ENCODE data around the gene YPEL5. TPM values are rescaled to one million over a fixed set of nuclear protein-coding genes. Genes with fewer than 3 reads are reported as not detected.

Gene YPEL5
- total RNA-seq, 1 experiment from 2014 or later: 225 TPM

DNA sequence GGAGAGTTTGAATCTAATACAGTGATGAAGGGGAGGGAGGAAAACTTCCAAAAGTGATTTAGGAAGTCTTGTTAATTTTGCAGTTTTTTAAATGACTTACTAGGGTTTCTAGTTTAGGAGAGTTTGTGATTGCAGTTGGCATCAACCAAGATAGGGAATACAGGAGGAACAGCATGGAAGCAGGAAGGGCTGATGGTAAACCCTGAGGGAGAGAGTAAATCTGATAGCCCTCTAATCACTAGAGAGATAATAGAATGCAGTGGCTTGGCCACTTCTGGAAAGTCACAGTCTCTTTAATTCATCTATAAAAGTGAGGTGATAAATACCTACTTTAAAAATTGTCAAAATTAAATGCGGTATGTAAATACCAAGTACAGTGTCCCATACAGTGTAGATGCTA, 5.6 kb downstream of the YPEL5 start:
- Histone ChIP-seq H3K9me3 (ENCODE audit: low read depth, low read length, poor library complexity, severe bottlenecking) (no peaks in the 10 kb centered on the region), H3K27ac (ENCODE audit: low read depth, low read length, poor library complexity, severe bottlenecking) (peak overlapping the region; percentile 50), H3K4me3 (ENCODE audit: low read depth, low read length, poor library complexity, severe bottlenecking) (no peak overlapping the region), H3K27me3 (replicated peaks; ENCODE audit: insufficient read depth, low read depth, low read length, poor library complexity) (no peaks in the 10 kb centered on the region), H3K36me3 (ENCODE audit: insufficient read depth, low read length, poor library complexity, severe bottlenecking) (peaks cover 83% of the 10 kb centered on the region), H3K4me1 (ENCODE audit: insufficient read depth, low read length, poor library complexity, severe bottlenecking) (peaks cover 32% of the 10 kb centered on the region)
- CTCF ChIA-PET: no interaction called here
- DNase-seq (ENCODE audit: low spot score): no peak
- TF ChIP-seq EZH2 (IDR thresholded peaks at IDR 0.05; ENCODE audit: borderline replicate concordance, low read depth, low read length, poor library complexity, severe bottlenecking) (no peak), CTCF (conservative IDR thresholded peaks at IDR 0.05; ENCODE audit: low read depth, low read length) (no peak)
- intact Hi-C loops (cut with micrococcal nuclease; ENCODE audit: unreplicated experiment): no loop called here
- no TSS peak for BruUV-seq (replicated peaks)
- POLR2A ChIA-PET (ENCODE audit: low non-redundant PET): no interaction called here

- no peak for DNase-seq (ENCODE audit: low spot score)
- Histone ChIP-seq H3K36me3 (ENCODE audit: insufficient read depth, low read length, poor library complexity, severe bottlenecking) (peaks cover 90% of the 10 kb centered on the region), H3K4me1 (ENCODE audit: insufficient read depth, low read length, poor library complexity, severe bottlenecking) (peaks cover 44% of the 10 kb centered on the region), H3K9me3 (ENCODE audit: low read depth, low read length, poor library complexity, severe bottlenecking) (no peaks in the 10 kb centered on the region), H3K27me3 (replicated peaks; ENCODE audit: insufficient read depth, low read depth, low read length, poor library complexity) (no peaks in the 10 kb centered on the region), H3K27ac (ENCODE audit: low read depth, low read length, poor library complexity, severe bottlenecking) (no peak overlapping the region), H3K4me3 (ENCODE audit: low read depth, low read length, poor library complexity, severe bottlenecking) (no peak overlapping the region)
- ChIA-PET CTCF (interaction anchor here (1.5 kb wide), 1 partner anchor 9 kb away, joined by 3 read pairs; no protein-coding TSS in a partner anchor), POLR2A (ENCODE audit: low non-redundant PET) (no interaction called here)
- intact Hi-C loops (cut with micrococcal nuclease; ENCODE audit: unreplicated experiment): no loop called here
- TF ChIP-seq CTCF (conservative IDR thresholded peaks at IDR 0.05; ENCODE audit: low read depth, low read length) (no peak), EZH2 (IDR thresholded peaks at IDR 0.05; ENCODE audit: borderline replicate concordance, low read depth, low read length, poor library complexity, severe bottlenecking) (no peak)
- BruUV-seq (replicated peaks): no TSS peak
Observed at GRCh38 chr2:30155202-30155601, 8.4 kb downstream of the YPEL5 start.

- peaks cover 89% of the 10 kb centered on the region for H3K36me3 ChIP-seq (ENCODE audit: insufficient read depth, low read length, poor library complexity, severe bottlenecking)
- intact Hi-C loops (cut with micrococcal nuclease; ENCODE audit: unreplicated experiment): no loop called here
- TF ChIP-seq EZH2 (IDR thresholded peaks at IDR 0.05; ENCODE audit: borderline replicate concordance, low read depth, low read length, poor library complexity, severe bottlenecking) (no peak), CTCF (conservative IDR thresholded peaks at IDR 0.05; ENCODE audit: low read depth, low read length) (no peak)
- H3K4me3 ChIP-seq (ENCODE audit: low read depth, low read length, poor library complexity, severe bottlenecking): no peak overlapping the region
- no peak overlapping the region for H3K27ac ChIP-seq (ENCODE audit: low read depth, low read length, poor library complexity, severe bottlenecking)
- CTCF ChIA-PET: interaction anchor here (1.5 kb wide), 1 partner anchor 8 kb away, joined by 3 read pairs; no protein-coding TSS in a partner anchor
- H3K4me1 ChIP-seq (ENCODE audit: insufficient read depth, low read length, poor library complexity, severe bottlenecking): peaks cover 45% of the 10 kb centered on the region
- no TSS peak for BruUV-seq (replicated peaks)
- no peaks in the 10 kb centered on the region for H3K9me3 ChIP-seq (ENCODE audit: low read depth, low read length, poor library complexity, severe bottlenecking)
- DNase-seq (ENCODE audit: low spot score): no peak
- no peaks in the 10 kb centered on the region for H3K27me3 ChIP-seq (replicated peaks; ENCODE audit: insufficient read depth, low read depth, low read length, poor library complexity)
- POLR2A ChIA-PET (ENCODE audit: low non-redundant PET): no interaction called here
Observed at GRCh38 chr2:30155889-30156658, 9.3 kb downstream of the YPEL5 start.

All from A673 (cell line).